ENCODE data around the gene PTPN11. TPM values are rescaled to one million over a fixed set of nuclear protein-coding genes. Genes with fewer than 3 reads are reported as not detected.

Gene PTPN11
- total RNA-seq, result 50.8 and 57.5 TPM in 2 replicates

GRCh38 chr12:112418608-112419296, at the start of gene PTPN11:
PTPN11 (plus strand) TSS chr12:112418947; CDS start chr12:112419112, 165 bp downstream.

DNA sequence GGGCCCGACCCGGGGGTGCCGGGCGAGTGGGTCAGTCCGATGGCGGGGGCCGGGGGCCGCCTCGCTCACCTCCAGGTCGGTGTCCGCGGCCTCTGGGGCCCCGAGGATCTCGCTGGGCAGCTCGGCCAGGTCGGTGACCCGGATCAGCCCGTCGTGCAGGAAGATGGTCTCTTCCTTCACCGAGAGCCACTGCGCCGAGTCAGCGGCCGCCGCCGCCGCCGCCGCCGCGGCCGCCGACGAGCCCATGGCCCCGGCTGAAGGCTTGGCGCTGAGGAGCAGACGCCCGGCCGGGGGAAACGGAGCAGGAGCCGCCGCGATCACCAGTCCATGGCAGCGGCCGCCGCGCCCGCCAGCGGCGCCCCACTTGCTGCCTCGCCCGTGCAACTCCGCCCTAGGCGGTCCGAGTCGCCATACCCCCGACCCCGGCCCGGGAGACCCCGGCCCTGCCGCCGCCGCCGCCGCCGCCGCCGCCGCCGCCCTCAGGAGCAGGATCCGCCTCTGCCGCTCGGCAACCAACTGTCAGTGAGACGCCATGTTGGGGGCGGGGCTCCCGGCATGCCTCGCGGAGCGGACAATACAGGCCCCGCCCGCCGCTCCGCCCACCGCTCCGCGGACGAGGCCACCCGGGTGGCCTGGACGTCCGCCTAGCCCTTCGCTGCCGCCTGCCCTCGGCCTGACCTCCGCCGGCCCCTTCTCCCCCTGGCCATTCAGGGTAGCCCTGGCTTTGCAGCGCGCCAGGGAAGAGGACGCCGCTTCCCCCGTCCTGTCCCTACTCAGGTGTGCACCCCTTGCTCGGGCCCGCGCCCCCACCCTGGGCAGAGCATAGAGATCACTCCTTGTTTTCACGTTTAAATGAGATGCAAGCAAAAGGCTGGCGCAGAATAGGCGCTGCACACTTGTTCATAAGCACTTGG, 36.6 kb upstream of the PTPN11 start, which contains the start of gene HECTD4:
Gene HECTD4, minus strand, starts transcription at position 549 of the 914 bp plus-strand sequence. Its CDS starts 303 bp downstream, at position 246.

GRCh38 chr12:112409064-112409905, 9.5 kb upstream of the PTPN11 start, which contains the start of gene RPL6:
RPL6 (minus strand) TSS chr12:112409605; CDS start chr12:112408656, 949 bp downstream.

Other genes starting within 250 kb of the PTPN11 start
- gene HECTD4, start 36.5 kb upstream of the PTPN11 start, total RNA-seq, result 8.6 and 12.8 TPM in 2 replicates
- 2,110 and 2,323 TPM in 2 replicates for gene RPL6, start 9.3 kb upstream of the PTPN11 start, total RNA-seq

Data from airway epithelial cell (primary cell).